Activated T-helper 1 cell treated with anti-CD3 and anti-CD28 coated beads, Interleukin-12 subunit alpha, Interleukin-12 subunit beta, Interleukin-2, Interleukin-4 antibody, amounts not matched to agents 30 ng/mL and 10 ng/mL and 1 ng/mL, durations not matched to agents 14 hours and 24 hours and 36 hours (primary cell): ENCODE measurements around the gene REPS2. TPM values are rescaled to one million over a fixed set of nuclear protein-coding genes. Genes with fewer than 3 reads are reported as not detected.

Experiments
- DNase-seq: peaks from one replicate; pipeline ENCODE4 v3.0.0; 2021; ENCODE audit warnings: low spot score
- H3K27ac Mint-ChIP-seq: one replicate; pipeline ENCODE4 v1.8.0; 2021; ENCODE audit warnings: mild to moderate bottlenecking, mixed read lengths
- H3K27me3 Mint-ChIP-seq: one replicate; pipeline ENCODE4 v1.8.0; 2022; ENCODE audit warnings: mild to moderate bottlenecking, moderate library complexity, mixed read lengths; ENCODE audit not compliant: insufficient read depth
- H3K36me3 Mint-ChIP-seq: one replicate; pipeline ENCODE4 v1.8.0; 2021; ENCODE audit warnings: low read depth, mixed read lengths
- H3K4me1 Mint-ChIP-seq: one replicate; pipeline ENCODE4 v1.8.0; 2021; ENCODE audit warnings: low read depth, mixed read lengths
- H3K4me3 Mint-ChIP-seq: one replicate; pipeline ENCODE4 v1.8.0; 2021; ENCODE audit warnings: mild to moderate bottlenecking, moderate library complexity, mixed read lengths
- H3K9me3 Mint-ChIP-seq: one replicate; pipeline ENCODE4 v1.8.0; 2021; ENCODE audit warnings: mixed read lengths
- intact Hi-C: fragments of 100-400 bp; cut with micrococcal nuclease; formaldehyde crosslinking; loops from one replicate; pipeline ENCODE4 v1.15.1; 2024
- total RNA-seq: library from RNA; stranded (reverse); gene quantifications from 2 replicates; pipeline ENCODE4 v1.2.3, GENCODE V29; 2022

REPS2 gene
- total RNA-seq, 1 donor from 2014 or later: not detected

- intact Hi-C loops: no loop called here
- H3K4me1 Mint-ChIP-seq: no peaks in the 10 kb centered on the region
- no peak for DNase-seq
- H3K4me3 Mint-ChIP-seq: no peak overlapping the region
- no peaks in the 10 kb centered on the region for H3K27me3 Mint-ChIP-seq
- H3K9me3 Mint-ChIP-seq: no peaks in the 10 kb centered on the region
- H3K36me3 Mint-ChIP-seq: no peaks in the 10 kb centered on the region
- no peak overlapping the region for H3K27ac Mint-ChIP-seq
Observed at GRCh38 chrX:17098516-17099247, 152.2 kb downstream of the REPS2 start.

- H3K4me3 Mint-ChIP-seq: no peak overlapping the region
- no peak overlapping the region for H3K27ac Mint-ChIP-seq
- peaks cover 1% of the 10 kb centered on the region for H3K27me3 Mint-ChIP-seq
- intact Hi-C loops: no loop called here
- no peaks in the 10 kb centered on the region for H3K9me3 Mint-ChIP-seq
- H3K36me3 Mint-ChIP-seq: no peaks in the 10 kb centered on the region
- H3K4me1 Mint-ChIP-seq: no peaks in the 10 kb centered on the region
- DNase-seq: no peak
Observed at GRCh38 chrX:17104433-17104832, 158.0 kb downstream of the REPS2 start.

GRCh38 chrX:17120816-17121215 lies 174.4 kb downstream of the REPS2 start:
- intact Hi-C loops: no loop called here
- H3K27ac Mint-ChIP-seq: no peak overlapping the region
- H3K27me3 Mint-ChIP-seq: no peaks in the 10 kb centered on the region
- H3K36me3 Mint-ChIP-seq: no peaks in the 10 kb centered on the region
- H3K4me3 Mint-ChIP-seq: no peak overlapping the region
- DNase-seq: no peak
- H3K4me1 Mint-ChIP-seq: no peaks in the 10 kb centered on the region
- no peaks in the 10 kb centered on the region for H3K9me3 Mint-ChIP-seq

- H3K36me3 Mint-ChIP-seq: no peaks in the 10 kb centered on the region
- H3K27ac Mint-ChIP-seq: no peak overlapping the region
- DNase-seq: no peak
- H3K4me1 Mint-ChIP-seq: no peaks in the 10 kb centered on the region
- intact Hi-C loops: no loop called here
- no peaks in the 10 kb centered on the region for H3K9me3 Mint-ChIP-seq
- no peaks in the 10 kb centered on the region for H3K27me3 Mint-ChIP-seq
- no peak overlapping the region for H3K4me3 Mint-ChIP-seq
Observed at GRCh38 chrX:17154001-17154400, 207.5 kb downstream of the REPS2 start.

- DNase-seq: no peak
- Mint-ChIP-seq H3K4me1 (no peaks in the 10 kb centered on the region), H3K9me3 (peaks cover 3% of the 10 kb centered on the region), H3K27me3 (no peaks in the 10 kb centered on the region), H3K4me3 (no peak overlapping the region), H3K36me3 (no peaks in the 10 kb centered on the region), H3K27ac (no peak overlapping the region)
- intact Hi-C loops: no loop called here
Observed at GRCh38 chrX:17160975-17161374, 214.5 kb downstream of the REPS2 start.

GRCh38 chrX:17161991-17162390 lies 215.5 kb downstream of the REPS2 start:
- H3K27me3 Mint-ChIP-seq: no peaks in the 10 kb centered on the region
- no peak overlapping the region for H3K27ac Mint-ChIP-seq
- H3K4me3 Mint-ChIP-seq: no peak overlapping the region
- no peak for DNase-seq
- H3K36me3 Mint-ChIP-seq: no peaks in the 10 kb centered on the region
- peaks cover 3% of the 10 kb centered on the region for H3K9me3 Mint-ChIP-seq
- intact Hi-C loops: no loop called here
- no peaks in the 10 kb centered on the region for H3K4me1 Mint-ChIP-seq

GRCh38 chrX:17164079-17164478 lies 217.6 kb downstream of the REPS2 start:
- peaks cover 3% of the 10 kb centered on the region for H3K9me3 Mint-ChIP-seq
- H3K4me3 Mint-ChIP-seq: no peak overlapping the region
- DNase-seq: no peak
- H3K27me3 Mint-ChIP-seq: no peaks in the 10 kb centered on the region
- intact Hi-C loops: no loop called here
- no peaks in the 10 kb centered on the region for H3K4me1 Mint-ChIP-seq
- H3K36me3 Mint-ChIP-seq: no peaks in the 10 kb centered on the region
- H3K27ac Mint-ChIP-seq: no peak overlapping the region

GRCh38 chrX:17164941-17165340 lies 218.5 kb downstream of the REPS2 start:
- H3K36me3 Mint-ChIP-seq: no peaks in the 10 kb centered on the region
- no peaks in the 10 kb centered on the region for H3K27me3 Mint-ChIP-seq
- H3K27ac Mint-ChIP-seq: no peak overlapping the region
- H3K4me1 Mint-ChIP-seq: no peaks in the 10 kb centered on the region
- H3K4me3 Mint-ChIP-seq: no peak overlapping the region
- peaks cover 3% of the 10 kb centered on the region for H3K9me3 Mint-ChIP-seq
- DNase-seq: no peak
- intact Hi-C loops: no loop called here

- DNase-seq: no peak
- Mint-ChIP-seq H3K4me1 (no peaks in the 10 kb centered on the region), H3K27ac (no peak overlapping the region), H3K27me3 (no peaks in the 10 kb centered on the region), H3K9me3 (no peaks in the 10 kb centered on the region), H3K4me3 (no peak overlapping the region), H3K36me3 (no peaks in the 10 kb centered on the region)
- intact Hi-C loops: no loop called here
Observed at GRCh38 chrX:17167915-17168314, 221.5 kb downstream of the REPS2 start.

GRCh38 chrX:17170973-17171372 lies 224.5 kb downstream of the REPS2 start:
- Mint-ChIP-seq H3K36me3 (no peaks in the 10 kb centered on the region), H3K27me3 (no peaks in the 10 kb centered on the region), H3K9me3 (no peaks in the 10 kb centered on the region), H3K4me3 (no peak overlapping the region), H3K4me1 (no peaks in the 10 kb centered on the region), H3K27ac (no peak overlapping the region)
- intact Hi-C loops: no loop called here
- no peak for DNase-seq

- Mint-ChIP-seq H3K4me3 (no peak overlapping the region), H3K27me3 (no peaks in the 10 kb centered on the region), H3K9me3 (no peaks in the 10 kb centered on the region), H3K4me1 (no peaks in the 10 kb centered on the region), H3K36me3 (no peaks in the 10 kb centered on the region), H3K27ac (no peak overlapping the region)
- no peak for DNase-seq
- intact Hi-C loops: no loop called here
Observed at GRCh38 chrX:17174671-17175070, 228.2 kb downstream of the REPS2 start.

- intact Hi-C loops: no loop called here
- Mint-ChIP-seq H3K9me3 (no peaks in the 10 kb centered on the region), H3K36me3 (no peaks in the 10 kb centered on the region), H3K27me3 (no peaks in the 10 kb centered on the region), H3K4me3 (no peak overlapping the region), H3K4me1 (no peaks in the 10 kb centered on the region), H3K27ac (no peak overlapping the region)
- DNase-seq: no peak
Observed at GRCh38 chrX:17182317-17182716, 235.9 kb downstream of the REPS2 start.

GRCh38 chrX:17183566-17183965 lies 237.1 kb downstream of the REPS2 start:
- H3K36me3 Mint-ChIP-seq: no peaks in the 10 kb centered on the region
- H3K9me3 Mint-ChIP-seq: no peaks in the 10 kb centered on the region
- no peak overlapping the region for H3K27ac Mint-ChIP-seq
- H3K4me1 Mint-ChIP-seq: no peaks in the 10 kb centered on the region
- no peak for DNase-seq
- intact Hi-C loops: no loop called here
- H3K27me3 Mint-ChIP-seq: no peaks in the 10 kb centered on the region
- no peak overlapping the region for H3K4me3 Mint-ChIP-seq

- H3K27me3 Mint-ChIP-seq: no peaks in the 10 kb centered on the region
- no peaks in the 10 kb centered on the region for H3K9me3 Mint-ChIP-seq
- H3K36me3 Mint-ChIP-seq: no peaks in the 10 kb centered on the region
- H3K27ac Mint-ChIP-seq: no peak overlapping the region
- no peaks in the 10 kb centered on the region for H3K4me1 Mint-ChIP-seq
- intact Hi-C loops: no loop called here
- no peak for DNase-seq
- H3K4me3 Mint-ChIP-seq: no peak overlapping the region
Observed at GRCh38 chrX:17185431-17185830, 239.0 kb downstream of the REPS2 start.
